ENCODE results near the gene STIL.
A peak's percentile ranks its signal among the peaks of the same experiment; 100 is the strongest.
"Not testable (repeated sequence)": the region's sequence is repeated elsewhere in the genome, so short reads cannot be mapped to it uniquely, and the experiment has no call there.

Gene STIL

DNA sequence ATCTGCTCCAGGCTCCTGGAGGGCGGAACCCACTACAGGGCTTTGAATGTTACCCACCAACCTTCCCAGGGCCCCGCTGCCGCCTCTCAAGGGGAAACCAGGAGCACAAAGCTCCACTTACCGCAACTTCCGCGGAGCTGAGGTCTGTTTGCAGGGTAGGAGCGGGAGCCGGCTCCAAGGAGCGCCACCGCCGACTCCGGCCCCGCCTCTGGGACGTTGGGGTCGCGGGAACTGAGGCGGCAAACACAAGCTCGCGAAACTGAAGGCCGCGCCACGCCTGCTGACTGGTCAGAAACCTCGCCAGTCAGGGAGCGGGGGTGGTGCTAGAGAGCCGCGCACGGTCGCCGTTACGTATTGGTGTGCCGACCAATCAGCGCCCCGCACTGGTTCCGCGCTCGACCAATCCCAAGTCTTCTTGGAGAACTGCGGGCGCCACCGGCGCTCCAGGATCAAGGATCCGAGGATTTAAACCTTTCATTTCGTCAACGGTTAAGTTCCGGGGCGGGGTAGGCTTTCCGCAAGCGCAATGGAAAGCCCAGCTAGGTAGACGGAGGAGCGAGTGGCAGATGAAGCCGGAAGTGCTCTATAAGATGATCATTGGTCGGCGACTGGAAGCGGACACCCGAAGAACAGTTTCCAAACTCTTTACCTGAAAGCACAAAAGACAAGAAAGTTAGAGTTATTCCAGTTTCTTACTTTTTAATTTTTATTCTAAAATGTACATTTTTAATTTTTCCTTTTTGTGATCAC is at the start of gene STIL:
Gene STIL (minus strand): TSS at position 233 of the 750 bp plus-strand sequence. CDS start 3,828 bp downstream, outside the sequence.
- DNase-seq = peak; percentile 100

DNA sequence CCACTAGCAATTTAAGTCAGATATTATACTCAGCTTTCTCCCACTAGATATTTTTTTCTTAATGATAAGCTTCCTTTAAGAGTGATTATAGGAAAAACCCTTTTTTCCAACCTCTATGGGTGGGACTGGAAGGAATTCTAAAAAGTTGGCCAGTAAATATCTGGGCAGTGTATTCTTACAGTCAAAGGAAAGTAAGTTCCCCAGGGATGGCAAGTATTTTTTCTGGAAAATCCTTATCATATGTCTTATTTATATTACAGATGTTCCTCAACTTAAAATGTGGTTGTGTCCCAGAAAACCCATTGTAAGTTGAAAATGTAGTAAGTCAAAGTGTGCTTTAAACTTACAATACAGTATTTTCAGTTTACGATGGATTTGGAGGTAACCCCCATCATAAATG is 48.9 kb upstream of the STIL start:
- no peak for DNase-seq

DNA sequence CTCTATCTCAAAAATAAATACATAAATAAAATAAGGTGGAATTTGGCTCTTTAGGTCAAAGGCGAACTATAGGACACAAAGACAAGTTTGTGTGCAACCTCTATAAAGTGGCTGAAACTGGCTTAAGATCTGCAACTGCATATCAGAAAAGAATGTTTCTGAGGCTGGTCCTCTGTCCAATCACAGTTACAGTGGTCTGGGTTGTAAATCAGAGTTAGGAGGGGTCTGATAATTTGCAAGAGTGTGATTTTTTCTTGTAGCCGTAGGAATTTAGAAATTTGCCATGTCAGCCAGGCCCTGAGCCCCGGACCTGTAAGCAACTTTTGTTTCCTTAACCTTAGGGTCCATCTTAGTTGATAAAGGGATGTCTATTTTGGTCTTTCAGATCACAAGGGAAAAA is 47.4 kb upstream of the STIL start:
- DNase-seq = no peak

DNA sequence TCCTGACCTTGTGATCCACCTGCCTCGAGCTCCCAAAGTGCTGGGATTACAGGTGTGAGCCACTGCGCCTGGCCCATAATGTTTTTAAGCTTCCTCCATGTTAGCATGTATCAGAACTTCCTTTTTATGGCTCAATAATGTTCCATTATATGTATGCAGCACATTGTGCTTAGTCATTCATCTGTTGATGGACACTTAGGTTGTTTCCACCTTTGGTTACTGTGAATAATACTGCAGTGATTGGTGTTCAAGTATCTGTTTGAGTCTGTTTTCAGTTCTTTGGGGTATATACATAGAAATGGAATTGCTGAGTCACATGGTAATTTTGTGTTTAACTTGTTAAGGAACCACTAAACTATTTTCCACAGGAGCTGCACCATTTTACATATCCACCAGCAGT is 37.4 kb upstream of the STIL start:
- no peak for DNase-seq

DNA sequence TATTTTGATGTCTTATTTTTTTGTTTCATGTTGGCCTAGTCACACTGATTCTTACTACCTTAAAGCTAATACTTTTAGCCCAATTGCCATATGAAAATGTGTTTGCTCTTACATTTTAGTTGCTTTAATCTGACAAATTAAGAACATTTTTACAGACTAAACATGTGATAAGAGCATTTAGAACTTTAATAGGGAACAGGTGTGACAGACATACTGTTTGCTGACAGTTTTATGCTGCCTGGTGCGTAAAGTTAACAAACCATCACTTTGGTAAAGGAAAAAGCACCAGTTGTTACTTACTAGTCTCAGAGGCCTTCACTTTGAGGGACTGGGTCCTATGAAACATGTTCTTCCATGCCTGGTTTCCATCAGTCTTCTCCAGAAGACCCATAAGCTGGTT is 34.3 kb upstream of the STIL start:
- peak in 1 of 2 experiments; percentile 20 for DNase-seq

DNA sequence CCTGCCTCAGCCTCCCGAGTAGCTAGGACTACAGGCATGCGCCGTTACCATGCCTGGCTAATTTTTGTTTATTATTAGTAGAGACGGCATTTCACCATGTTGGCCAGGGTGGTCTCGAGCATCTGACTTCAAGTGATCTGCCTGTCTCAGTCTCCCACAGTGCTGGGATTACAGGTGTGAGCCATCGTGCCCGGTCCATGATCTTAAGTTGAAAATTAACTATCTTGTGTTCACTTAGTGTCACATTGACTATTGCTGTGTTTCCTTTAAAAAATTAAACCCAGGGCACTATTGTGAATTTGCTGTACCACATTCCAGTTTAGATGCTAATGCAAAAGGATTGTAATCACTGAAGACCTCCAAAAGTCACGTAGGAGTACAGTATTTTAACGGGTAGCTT is 33.8 kb upstream of the STIL start:
- DNase-seq = no peak

DNA sequence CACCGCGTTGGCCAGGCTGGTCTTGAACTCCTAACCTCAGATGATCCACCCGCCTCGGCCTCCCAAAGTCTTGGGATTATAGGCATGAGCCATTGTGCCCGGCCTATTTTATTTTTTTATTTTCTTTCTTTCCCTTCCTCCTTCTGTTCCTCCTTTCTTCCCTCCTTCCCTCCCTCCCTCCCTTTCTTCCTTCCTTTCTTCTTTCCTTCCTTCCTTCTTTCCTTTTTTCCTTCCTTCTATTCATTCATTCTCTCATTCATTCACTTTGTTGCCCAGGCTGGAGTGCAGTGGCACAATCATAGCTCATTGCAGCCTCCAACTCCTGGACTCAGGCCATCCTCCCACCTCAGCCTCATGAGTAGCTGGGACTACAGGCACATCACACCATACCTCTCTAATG is 33.0 kb upstream of the STIL start:
- not testable (repeated sequence) for DNase-seq

DNA sequence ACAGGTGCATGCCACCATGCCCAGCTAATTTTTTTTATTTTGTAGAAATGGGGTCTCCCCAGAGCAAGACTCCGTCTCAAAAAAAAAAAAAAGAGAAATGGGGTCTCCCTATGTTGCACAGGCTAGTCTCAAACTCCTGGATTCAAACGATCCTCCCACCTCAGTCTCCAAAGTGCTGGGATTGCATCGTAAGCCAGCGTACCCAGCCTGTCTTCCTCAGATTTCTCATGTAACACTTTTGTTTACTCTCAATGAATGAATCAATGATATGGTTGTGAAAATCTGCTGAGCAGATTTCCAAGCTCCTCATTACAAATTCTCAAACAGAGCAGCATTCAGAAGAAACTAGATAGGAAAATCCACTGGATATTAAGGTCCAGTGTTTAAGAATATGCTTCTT is 26.3 kb upstream of the STIL start:
- DNase-seq = no peak

DNA sequence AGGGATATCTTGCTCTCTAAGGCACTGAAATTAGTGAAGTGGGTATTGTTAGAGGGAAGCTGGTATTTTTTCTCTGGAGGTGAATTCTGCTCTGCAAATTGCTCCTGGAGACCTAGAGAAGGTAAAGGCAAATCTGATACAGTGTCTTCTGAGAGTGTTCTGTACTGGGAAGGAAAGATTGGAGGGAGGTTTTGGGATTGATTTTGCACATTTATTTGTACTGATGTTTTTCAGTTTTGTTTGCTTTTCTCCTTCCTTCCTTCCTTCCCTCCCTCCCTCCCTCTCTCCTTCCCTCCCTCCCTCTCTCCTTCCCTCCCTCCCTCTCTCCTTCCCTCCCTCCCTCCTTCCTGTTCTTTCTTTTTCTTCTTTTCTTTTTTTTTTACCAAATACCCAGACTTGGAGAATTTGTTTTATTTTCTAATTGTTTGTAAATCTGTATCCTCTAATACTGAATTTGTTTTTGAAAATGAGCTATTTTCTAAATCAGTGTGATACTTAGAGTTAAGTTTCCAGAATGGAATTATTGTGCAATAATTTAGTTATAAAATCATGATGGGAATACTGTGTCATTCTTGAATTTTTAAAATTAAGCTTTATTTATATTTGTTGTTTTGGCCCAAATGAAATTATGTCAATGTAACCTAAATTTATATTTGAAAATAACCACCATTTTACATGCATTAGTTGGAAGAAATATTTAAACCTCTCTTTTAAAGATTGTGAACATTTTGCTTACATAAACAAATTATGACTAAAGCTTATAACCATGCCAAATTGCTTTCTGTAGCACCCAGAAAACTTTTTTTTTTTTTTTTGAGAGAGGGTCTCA is 24.5 kb upstream of the STIL start:
- no peak for DNase-seq

DNA sequence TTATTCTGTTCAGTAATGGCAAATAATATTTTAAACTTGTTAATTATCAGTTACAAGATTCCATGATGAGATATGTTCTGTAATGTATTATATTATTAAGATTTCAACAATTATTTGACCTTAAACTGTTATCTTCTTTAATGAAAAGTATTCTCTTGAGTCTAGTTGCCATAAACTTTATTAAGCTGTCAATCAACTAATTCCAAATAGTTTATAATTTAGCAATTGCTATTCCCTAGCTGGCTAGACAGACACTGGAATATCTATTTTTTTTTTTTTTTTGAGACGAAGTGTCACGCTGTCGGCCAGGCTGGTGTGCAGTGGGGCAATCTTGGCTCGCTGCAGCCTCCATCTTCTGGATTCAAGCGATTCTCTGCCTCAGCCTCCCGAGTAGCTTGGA is 23.4 kb upstream of the STIL start:
- no peak for DNase-seq

DNA sequence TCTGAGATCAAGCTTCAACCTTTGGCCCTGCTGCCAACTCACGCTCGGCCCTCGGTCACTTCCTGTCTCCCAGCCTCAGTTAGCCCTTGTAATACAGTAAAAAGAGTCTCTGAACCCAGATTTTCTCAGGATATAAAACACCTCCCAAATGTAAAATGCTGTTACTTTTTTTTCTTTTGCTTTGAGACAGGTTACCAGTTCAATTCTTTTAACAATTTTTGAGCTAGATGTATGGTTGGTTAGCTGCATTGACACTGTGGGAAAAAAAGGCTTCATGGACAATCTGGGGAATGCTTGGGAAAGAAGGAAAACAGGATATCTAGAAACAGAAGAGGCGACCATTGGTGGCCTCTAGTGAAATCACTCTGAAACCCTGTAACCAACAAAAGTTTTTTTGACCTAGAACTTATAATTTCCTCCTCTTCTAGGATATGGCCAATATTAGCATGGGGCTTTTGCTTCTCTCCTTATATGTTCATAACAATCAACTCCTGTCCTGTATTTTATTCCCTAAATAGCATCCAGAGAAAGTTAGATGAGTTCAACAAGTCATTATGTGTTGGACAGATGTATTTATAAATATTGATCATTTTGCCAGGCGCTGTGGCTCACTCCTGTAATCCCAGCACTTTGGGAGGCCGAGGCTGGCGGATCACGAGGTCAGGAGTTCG is 21.0 kb upstream of the STIL start:
- DNase-seq = no peak

DNA sequence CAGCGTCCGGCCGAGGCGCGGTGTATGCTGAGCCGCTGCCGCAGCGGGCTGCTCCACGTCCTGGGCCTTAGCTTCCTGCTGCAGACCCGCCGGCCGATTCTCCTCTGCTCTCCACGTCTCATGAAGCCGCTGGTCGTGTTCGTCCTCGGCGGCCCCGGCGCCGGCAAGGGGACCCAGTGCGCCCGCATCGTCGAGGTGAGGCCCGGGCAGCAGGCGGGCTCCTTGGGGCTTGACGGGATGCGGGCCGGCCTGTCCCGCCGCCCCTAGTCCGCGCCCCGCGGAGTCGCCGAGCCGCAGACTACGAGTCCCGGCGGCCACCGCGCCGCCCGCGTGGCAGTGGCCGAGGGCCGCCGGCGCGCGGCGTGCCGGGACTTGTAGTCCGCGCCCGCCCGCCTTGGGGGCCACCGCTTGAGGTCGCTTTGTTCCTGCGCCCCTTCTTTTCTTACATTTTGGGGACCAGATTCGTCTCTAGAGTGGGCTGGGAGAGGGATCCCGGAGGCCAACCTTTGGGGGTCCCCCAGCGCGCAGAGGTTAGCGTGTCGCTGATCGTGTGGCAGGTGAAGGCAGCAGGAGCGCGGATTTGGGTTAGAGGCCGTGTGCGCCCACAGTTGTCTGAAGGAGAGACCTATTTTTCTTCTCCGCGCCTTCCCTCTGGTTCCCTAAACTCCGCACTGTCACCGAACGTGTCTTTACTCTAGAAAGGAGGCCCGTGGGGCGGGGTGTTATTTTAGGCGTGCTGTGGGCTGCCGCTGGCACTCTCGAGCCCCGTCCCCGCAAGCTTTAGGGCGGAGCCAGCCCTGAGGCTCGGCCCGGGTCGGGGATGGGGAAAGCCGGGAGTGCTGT is 20.2 kb upstream of the STIL start:
- DNase-seq = peak; percentile 79 to 88

DNA sequence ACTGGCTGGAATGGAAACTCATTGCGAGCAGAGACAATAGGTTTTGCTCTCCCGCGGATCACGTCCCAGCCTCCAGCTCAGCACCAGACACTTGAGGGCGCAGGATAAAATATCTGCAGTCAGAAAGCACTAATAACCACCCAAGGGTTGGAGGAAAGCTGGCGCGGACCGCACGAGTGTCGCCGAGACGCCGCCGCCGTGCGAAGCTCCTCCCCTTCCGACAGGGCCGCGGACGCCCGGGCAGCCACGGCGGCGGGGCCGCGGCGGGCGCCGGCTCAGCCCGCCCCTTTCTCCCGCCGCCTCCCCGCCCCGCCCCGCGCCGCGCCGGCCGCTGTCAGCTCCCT is 19.6 kb upstream of the STIL start, which contains the start of gene CMPK1:
Gene CMPK1 (plus strand): TSS at position 213 of the 344 bp plus-strand sequence. CDS start 156 bp downstream, outside the sequence.
- DNase-seq = peak; percentile 75 to 85

DNA sequence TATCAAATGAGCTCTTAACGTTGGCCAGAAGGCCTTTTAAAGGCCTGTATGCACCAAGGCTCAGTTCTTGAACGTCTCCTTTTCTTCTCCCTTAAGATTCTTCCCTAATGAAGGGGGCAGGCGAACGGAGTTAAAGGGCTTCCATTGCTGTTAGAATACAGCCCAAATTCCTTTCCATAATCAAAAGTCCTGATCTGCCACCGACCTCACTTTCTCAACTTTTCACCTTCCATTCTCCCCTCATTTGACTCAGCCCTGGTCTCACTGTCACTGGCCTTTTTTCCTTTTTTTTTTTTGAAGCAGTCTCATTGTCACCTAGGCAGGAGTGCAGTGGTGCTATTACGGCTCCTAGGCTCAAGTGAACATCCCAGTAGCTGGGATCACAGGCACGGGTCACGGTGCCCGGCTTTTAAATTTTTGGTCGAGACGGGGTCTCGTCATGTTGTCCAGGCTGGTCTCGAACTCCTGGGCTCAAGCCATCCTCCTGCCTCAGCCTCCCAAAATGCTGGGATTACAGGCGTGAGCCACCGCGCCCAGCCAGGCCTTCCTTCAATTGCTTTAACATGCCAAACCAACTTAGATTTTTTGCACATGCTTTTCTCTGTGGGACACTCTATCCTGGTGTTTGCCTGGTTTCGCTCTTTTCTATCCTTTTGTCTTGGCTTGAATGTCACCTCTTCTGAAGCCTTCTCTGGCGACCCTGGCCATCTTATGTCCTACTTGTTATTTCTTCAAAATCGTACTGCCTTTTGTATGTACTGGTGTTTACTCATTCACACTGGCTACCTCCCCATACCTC is 19.0 kb upstream of the STIL start:
- no peak for DNase-seq

DNA sequence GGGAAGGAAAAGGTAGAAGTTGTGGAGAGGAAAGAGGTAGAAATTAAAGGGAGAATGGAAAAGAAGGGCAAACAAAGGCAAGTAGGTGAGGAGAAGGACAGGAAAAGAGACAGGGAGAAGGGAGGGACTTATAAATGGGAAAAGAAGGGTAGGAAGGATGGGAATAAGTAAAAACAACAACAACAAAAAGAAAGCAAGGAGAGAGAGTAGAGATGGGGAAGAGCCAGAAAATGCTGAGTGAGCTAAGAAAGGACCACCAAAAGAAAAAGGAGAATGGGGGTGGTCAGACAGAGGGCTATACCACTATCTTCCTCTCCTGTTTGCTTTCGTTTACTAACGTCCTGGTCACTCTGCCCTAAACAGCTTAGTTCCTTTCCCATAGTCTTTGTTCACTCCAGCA is 17.9 kb upstream of the STIL start:
- no peak for DNase-seq

DNA sequence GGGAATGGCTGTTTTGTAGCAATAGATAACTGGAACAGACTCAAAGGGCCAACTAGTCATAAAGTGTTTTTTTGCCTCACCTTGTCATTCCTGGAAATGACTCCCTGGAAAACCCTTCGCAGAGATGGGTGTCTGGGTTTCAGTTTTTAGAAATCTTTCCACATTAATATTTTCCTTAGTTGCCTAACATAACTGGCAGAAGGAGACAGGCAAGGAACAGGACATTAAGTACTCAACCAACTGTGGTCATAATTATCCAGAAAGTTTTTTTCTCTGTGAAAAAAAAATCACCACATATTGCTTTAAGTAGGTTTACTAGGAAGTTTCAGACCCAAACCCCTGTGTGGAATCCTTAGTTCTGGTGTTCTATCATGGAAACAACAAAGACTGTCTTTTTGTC is 16.3 kb upstream of the STIL start:
- DNase-seq = no peak

DNA sequence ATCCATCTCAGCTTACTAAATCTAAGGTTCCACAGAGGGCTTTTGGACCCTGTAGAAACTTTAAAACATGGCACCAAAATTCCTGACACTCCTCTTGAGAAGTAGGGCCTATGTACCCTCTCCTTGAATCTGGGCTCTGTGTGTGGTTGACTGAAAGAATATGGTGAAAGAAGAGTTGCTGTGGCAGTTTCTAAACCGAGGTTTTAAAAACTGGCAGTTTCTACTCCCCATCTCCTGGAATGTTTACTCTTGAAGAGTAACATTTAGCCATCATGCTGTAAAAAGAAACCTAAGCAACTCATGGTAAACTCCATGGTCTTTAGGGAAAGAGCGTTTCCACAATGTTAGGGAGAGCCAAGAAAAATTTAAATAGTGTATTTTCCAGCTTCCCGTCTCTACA is 15.0 kb upstream of the STIL start:
- DNase-seq = no peak

DNA sequence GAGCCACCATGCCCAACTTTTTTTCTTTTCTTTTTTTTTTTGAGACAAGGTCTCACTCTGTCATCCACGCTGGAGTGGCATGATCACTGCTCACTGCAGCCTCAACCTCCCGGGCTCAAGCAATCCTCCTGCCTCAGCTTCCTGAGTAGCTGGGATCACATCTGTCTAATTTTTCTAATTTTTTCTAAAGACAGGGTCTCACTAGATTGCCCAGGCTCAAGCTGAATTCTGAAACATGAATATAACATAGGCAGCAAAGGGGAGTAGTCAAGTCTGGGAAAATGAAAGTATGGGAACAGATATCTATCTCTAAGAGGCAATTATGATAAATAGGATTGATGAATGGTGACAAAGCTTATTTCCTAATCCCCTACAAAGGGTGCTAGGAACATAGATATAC is 12.3 kb upstream of the STIL start:
- DNase-seq = no peak

DNA sequence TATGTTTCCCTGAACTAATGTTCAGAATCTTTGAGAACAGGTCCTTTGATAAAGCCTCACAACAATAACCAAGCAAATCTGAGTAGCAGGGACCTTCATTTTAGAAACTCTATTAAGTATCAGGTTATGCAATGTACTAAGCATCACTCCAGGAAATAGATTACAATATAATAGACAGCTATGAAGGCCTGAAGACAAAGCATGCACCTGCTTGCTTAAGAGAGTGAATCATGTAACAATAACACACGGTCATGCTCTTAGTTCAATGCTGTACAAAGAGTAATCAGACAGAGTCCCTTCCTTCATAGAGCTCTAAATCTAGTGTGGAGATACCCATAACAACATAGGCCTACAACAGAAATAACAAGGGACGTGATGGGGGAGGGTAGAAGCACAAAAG is 11.6 kb upstream of the STIL start:
- peak; percentile 18 to 53 for DNase-seq

DNA sequence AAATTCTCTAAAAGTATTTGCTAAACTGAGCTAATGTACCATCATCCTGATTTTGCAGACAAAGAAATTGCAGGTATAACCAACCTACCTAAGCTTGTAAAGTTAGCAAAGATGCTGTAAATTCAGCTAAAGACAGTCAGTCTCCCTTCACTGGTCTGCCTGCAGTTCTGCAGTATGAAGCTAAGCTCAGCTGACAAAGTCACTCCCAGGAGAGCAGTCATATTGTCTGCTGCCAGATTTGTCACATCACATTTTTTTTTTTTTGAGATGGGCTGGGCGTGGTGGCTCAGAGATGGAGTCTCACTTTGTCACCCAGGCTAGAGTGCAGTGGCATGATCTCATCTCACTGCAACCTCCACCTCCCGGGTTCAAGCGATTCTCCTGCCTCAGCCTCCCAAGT is 10.7 kb upstream of the STIL start:
- no peak for DNase-seq

DNA sequence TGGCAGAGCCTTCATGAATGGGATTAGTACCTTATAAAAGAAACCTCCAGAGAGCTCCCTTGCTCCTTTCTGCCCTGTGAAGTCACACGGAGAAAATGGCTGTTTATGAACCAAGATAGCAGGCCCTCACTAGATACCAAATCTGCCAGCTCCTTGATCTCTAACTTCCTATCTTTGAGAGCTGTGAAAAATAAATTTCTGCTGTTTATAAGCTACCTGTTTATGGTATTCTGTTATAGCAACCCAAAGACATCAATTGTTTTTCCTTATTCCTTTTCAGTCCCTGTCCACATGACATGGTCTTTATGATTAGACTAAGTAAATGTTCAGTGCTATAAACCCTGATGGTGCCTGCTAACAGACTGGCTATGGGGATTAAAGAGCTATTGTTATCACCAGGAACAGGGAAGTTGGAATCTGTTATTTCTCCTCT is 9.7 kb upstream of the STIL start:
- DNase-seq = no peak

DNA sequence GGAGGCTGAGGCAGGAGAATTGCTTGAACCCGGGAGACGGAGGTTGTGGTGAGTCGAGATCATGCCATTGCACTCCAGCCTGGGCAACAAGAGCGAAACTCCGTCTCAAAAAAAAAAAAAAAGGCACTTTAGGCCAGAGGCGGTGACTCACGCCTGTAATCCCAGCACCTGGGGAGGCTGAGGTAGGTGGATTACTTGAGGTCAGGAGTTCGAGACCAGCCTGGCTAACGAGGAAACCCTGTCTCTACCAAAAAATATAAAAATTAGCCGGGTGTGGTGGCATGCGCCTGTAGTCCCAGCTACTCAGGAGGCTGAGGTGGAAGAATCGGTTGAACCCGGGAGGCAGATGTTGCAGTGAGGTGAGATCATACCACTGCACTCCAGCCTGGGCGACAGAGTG is 6.0 kb upstream of the STIL start:
- not testable (repeated sequence) for DNase-seq
